Trophoblast cell (in vitro differentiated cells and primary cell): ENCODE results near the gene TTLL8.
A peak's percentile ranks its signal among the peaks of the same experiment; 100 is the strongest.

Source experiments
- DNase-seq, 2 donors: peaks; one replicate each; pipeline ENCODE4 v3.0.0-alpha.2; 2016
- H2AFZ ChIP-seq: 2 replicates; pipeline ENCODE4 v1.6.1; 2013; ENCODE audit warnings: low read length, moderate library complexity, mild to moderate bottlenecking; ENCODE audit not compliant: insufficient read depth, poor library complexity
- H2AK5ac ChIP-seq: 2 replicates; pipeline ENCODE4 v1.6.1; 2013; ENCODE audit warnings: mild to moderate bottlenecking, low read length
- H2BK120ac ChIP-seq: 2 replicates; pipeline ENCODE4 v1.6.1; 2013; ENCODE audit warnings: low read length, mild to moderate bottlenecking, moderate library complexity; ENCODE audit not compliant: insufficient read depth, poor library complexity
- H2BK12ac ChIP-seq: 2 replicates; pipeline ENCODE4 v1.6.1; 2013; ENCODE audit warnings: mild to moderate bottlenecking, low read length, moderate library complexity
- H2BK5ac ChIP-seq: 2 replicates; pipeline ENCODE4 v1.6.1; 2013; ENCODE audit warnings: low read length, low read depth, moderate library complexity, mild to moderate bottlenecking; ENCODE audit not compliant: poor library complexity
- H3K14ac ChIP-seq: 2 replicates; pipeline ENCODE4 v1.6.1; 2013; ENCODE audit warnings: mild to moderate bottlenecking, low read length
- H3K18ac ChIP-seq: 2 replicates; pipeline ENCODE4 v1.6.1; 2013; ENCODE audit warnings: mild to moderate bottlenecking, low read length
- H3K23ac ChIP-seq: 2 replicates; pipeline ENCODE4 v1.6.1; 2013; ENCODE audit warnings: low read length
- H3K27ac ChIP-seq: 2 replicates; pipeline ENCODE4 v1.5.1; 2013; ENCODE audit warnings: low read depth, mild to moderate bottlenecking, inconsistent platforms, low read length, moderate library complexity
- H3K27me3 ChIP-seq: 2 replicates; pipeline ENCODE4 v1.6.1; 2013; ENCODE audit warnings: inconsistent platforms, mild to moderate bottlenecking, low read length, moderate library complexity; ENCODE audit not compliant: insufficient read depth
- H3K36me3 ChIP-seq, 2 experiments: 1 replicate in 1 of 2; 2 replicates in 1 of 2; pipeline ENCODE4 v1.6.1; 2013; ENCODE audit warnings: low read length in 2 of 2, mild to moderate bottlenecking in 2 of 2, moderate library complexity in 1 of 2; ENCODE audit not compliant: insufficient read depth in 2 of 2, control insufficient read depth in 1 of 2
- H3K4ac ChIP-seq: 2 replicates; pipeline ENCODE4 v1.6.1; 2013; ENCODE audit warnings: low read depth, mild to moderate bottlenecking, low read length, moderate library complexity
- H3K4me1 ChIP-seq, 2 experiments: 1 replicate in 1 of 2; 2 replicates in 1 of 2; pipeline ENCODE4 v1.6.1; 2013; ENCODE audit warnings: low read length in 2 of 2, mild to moderate bottlenecking in 2 of 2, moderate library complexity in 1 of 2; ENCODE audit not compliant: insufficient read depth in 2 of 2, control insufficient read depth in 1 of 2
- H3K4me2 ChIP-seq: 2 replicates; pipeline ENCODE4 v1.6.1; 2013; ENCODE audit warnings: inconsistent platforms, mild to moderate bottlenecking, low read length, moderate library complexity
- H3K4me3 ChIP-seq: 2 replicates; pipeline ENCODE4 v1.5.1; 2013; ENCODE audit warnings: mild to moderate bottlenecking, low read depth, low read length, inconsistent platforms
- H3K79me1 ChIP-seq: one replicate; pipeline ENCODE4 v1.6.1; 2013; ENCODE audit warnings: low read length
- H3K79me2 ChIP-seq: 2 replicates; pipeline ENCODE4 v1.6.1; 2013; ENCODE audit warnings: low read length, mild to moderate bottlenecking; ENCODE audit not compliant: control insufficient read depth, insufficient read depth, poor library complexity
- H3K9ac ChIP-seq: 2 replicates; pipeline ENCODE4 v1.6.1; 2013; ENCODE audit warnings: mild to moderate bottlenecking, low read length
- H3K9me3 ChIP-seq: 2 replicates; pipeline ENCODE4 v1.6.1; 2013; ENCODE audit warnings: low read depth, mild to moderate bottlenecking, control low read depth, inconsistent platforms, low read length; ENCODE audit not compliant: insufficient read depth
- H4K12ac ChIP-seq: 2 replicates; pipeline ENCODE4 v1.6.1; 2013; ENCODE audit warnings: low read depth, mild to moderate bottlenecking, low read length, moderate library complexity
- H4K8ac ChIP-seq: 2 replicates; pipeline ENCODE4 v1.6.1; 2013; ENCODE audit warnings: low read depth, mild to moderate bottlenecking, low read length, moderate library complexity
- H4K91ac ChIP-seq: one replicate; pipeline ENCODE4 v1.6.1; 2013; ENCODE audit warnings: low read depth, mild to moderate bottlenecking, low read length, moderate library complexity
- WGBS: extraction: QIAGEN DNeasy Blood & Tissue Kit; methylation state at CpG from one replicate; pipeline ENCODE4 v1.1.7; 2013; ENCODE audit warnings: missing lambda C conversion rate; ENCODE audit not compliant: insufficient read length, insufficient coverage; ENCODE audit errors: extremely low coverage; 5-methylcytosine and 5-hydroxymethylcytosine counted together

TTLL8 gene

DNA sequence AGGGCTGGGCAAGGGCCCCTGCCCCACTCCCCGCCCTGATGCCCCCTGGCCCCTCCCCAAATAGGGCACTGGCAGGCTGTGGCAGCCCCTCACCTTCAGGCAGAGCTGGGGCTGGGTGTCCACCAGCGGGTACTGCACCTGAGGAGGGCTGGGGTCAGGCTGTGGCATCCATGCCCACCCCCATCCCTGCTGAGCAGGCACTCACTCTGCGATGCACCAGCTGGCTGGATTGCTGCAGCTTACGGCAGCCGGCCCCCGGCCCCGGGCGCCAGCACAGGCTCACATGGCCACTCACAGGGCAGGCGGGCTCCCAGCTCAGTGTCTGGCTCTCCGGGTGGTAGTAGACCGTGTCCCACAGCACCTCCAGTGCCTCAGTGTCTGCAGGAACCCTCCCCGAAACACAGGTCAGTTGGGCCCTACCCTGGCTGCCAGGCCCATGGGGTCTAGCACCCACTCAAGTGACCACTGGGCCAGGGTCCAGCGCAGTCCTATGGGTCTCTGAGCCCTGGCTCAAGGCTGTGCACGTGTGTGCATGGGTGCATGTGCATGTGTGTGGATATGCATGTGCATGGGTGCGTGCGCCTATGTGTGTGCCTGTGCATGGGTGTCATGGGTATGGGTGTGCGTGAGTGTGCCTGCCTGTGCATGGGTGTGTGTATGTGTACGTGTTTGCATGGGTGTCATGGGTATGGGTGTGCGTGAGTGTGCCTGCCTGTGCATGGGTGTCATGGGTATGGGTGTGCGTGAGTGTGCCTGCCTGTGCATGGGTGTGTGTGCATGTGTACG is 60.0 kb downstream of the TTLL8 start:
- DNase-seq: no peak
- Histone ChIP-seq H3K9ac (no peak overlapping the region), H3K18ac (no peak overlapping the region), H3K79me1 (no peaks in the 10 kb centered on the region), H3K27ac (no peak overlapping the region), H3K79me2 (no peaks in the 10 kb centered on the region), H3K4me3 (peak overlapping the region; percentile 32), H2AFZ (no peak overlapping the region), H3K36me3 (no peaks in the 10 kb centered on the region), H3K14ac (no peak overlapping the region), H4K91ac (no peak overlapping the region), H2BK120ac (no peak overlapping the region), H3K4me1 (peaks cover 0 to 3% of the 10 kb centered on the region in 2 experiments), H3K9me3 (peaks cover 16% of the 10 kb centered on the region), H3K23ac (no peak overlapping the region), H2AK5ac (no peak overlapping the region), H4K12ac (no peak overlapping the region), H2BK5ac (no peak overlapping the region), H3K4ac (no peak overlapping the region), H4K8ac (no peak overlapping the region), H3K27me3 (peaks cover 5% of the 10 kb centered on the region), H3K4me2 (no peak overlapping the region), H2BK12ac (no peak overlapping the region)
- WGBS: no CpG with 5 or more reads among the region's 21 CpGs

GRCh38 chr22:49997251-49997599 is 60.9 kb downstream of the TTLL8 start:
- Histone ChIP-seq H2AFZ (no peak overlapping the region), H2AK5ac (no peak overlapping the region), H3K4me3 (no peak overlapping the region), H3K4me1 (peaks cover 0 to 3% of the 10 kb centered on the region in 2 experiments), H3K18ac (no peak overlapping the region), H4K8ac (no peak overlapping the region), H3K4ac (no peak overlapping the region), H2BK120ac (no peak overlapping the region), H4K91ac (no peak overlapping the region), H3K14ac (no peak overlapping the region), H4K12ac (no peak overlapping the region), H3K27me3 (peaks cover 5% of the 10 kb centered on the region), H3K36me3 (no peaks in the 10 kb centered on the region), H3K9me3 (peaks cover 21% of the 10 kb centered on the region), H3K4me2 (no peak overlapping the region), H2BK5ac (no peak overlapping the region), H3K79me1 (no peaks in the 10 kb centered on the region), H3K23ac (no peak overlapping the region), H3K27ac (no peak overlapping the region), H3K79me2 (no peaks in the 10 kb centered on the region), H3K9ac (no peak overlapping the region), H2BK12ac (no peak overlapping the region)
- no CpG with 5 or more reads among the region's 12 CpGs for WGBS
- DNase-seq: no peak

GRCh38 chr22:49996518-49997250 is 61.4 kb downstream of the TTLL8 start:
- Histone ChIP-seq H4K8ac (no peak overlapping the region), H3K4ac (no peak overlapping the region), H3K9ac (no peak overlapping the region), H3K36me3 (no peaks in the 10 kb centered on the region), H4K91ac (no peak overlapping the region), H3K18ac (no peak overlapping the region), H3K4me3 (no peak overlapping the region), H2AFZ (no peak overlapping the region), H3K79me1 (no peaks in the 10 kb centered on the region), H2BK120ac (no peak overlapping the region), H3K9me3 (peaks cover 22% of the 10 kb centered on the region), H2AK5ac (no peak overlapping the region), H3K79me2 (no peaks in the 10 kb centered on the region), H3K4me1 (peaks cover 0 to 3% of the 10 kb centered on the region in 2 experiments), H3K27ac (no peak overlapping the region), H3K27me3 (peaks cover 5% of the 10 kb centered on the region), H3K14ac (no peak overlapping the region), H3K4me2 (no peak overlapping the region), H3K23ac (no peak overlapping the region), H2BK12ac (no peak overlapping the region), H4K12ac (no peak overlapping the region), H2BK5ac (no peak overlapping the region)
- WGBS: no CpG with 5 or more reads among the region's 19 CpGs
- DNase-seq: no peak

DNA sequence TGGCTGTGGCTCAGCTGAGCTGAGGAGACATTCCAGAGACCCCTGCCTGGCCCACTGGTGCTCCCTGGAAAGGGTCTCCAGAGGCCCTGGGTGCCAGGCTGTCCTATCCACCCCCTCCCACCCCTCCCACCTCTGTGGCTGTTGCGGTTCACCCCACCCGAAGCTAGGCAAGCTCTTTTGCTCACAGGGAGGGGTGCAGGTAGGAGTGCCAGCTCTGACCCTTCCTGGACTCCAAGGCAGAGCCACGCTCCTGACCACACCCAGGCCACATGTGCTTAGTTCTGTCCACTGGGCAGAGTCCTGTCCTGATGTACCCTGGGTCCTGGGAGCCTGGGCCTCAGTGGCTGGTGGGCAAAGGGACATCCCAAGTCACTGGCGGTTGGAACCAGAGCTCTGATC is 62.0 kb downstream of the TTLL8 start:
- H4K8ac ChIP-seq: no peak overlapping the region
- no peak overlapping the region for H3K4me2 ChIP-seq
- no peaks in the 10 kb centered on the region for H3K79me1 ChIP-seq
- H3K4me1 ChIP-seq: peaks cover 0 to 3% of the 10 kb centered on the region in 2 experiments
- H3K14ac ChIP-seq: no peak overlapping the region
- no peak overlapping the region for H3K9ac ChIP-seq
- H2BK120ac ChIP-seq: no peak overlapping the region
- no peak overlapping the region for H3K27ac ChIP-seq
- H3K79me2 ChIP-seq: no peaks in the 10 kb centered on the region
- no peak overlapping the region for H2BK12ac ChIP-seq
- H2BK5ac ChIP-seq: no peak overlapping the region
- H3K4ac ChIP-seq: no peak overlapping the region
- no peak overlapping the region for H3K23ac ChIP-seq
- WGBS: no CpG with 5 or more reads among the region's 4 CpGs
- no peak overlapping the region for H4K12ac ChIP-seq
- peaks cover 22% of the 10 kb centered on the region for H3K9me3 ChIP-seq
- no peak overlapping the region for H2AK5ac ChIP-seq
- no peak overlapping the region for H3K18ac ChIP-seq
- DNase-seq: no peak
- no peaks in the 10 kb centered on the region for H3K36me3 ChIP-seq
- H3K27me3 ChIP-seq: peaks cover 5% of the 10 kb centered on the region
- no peak overlapping the region for H2AFZ ChIP-seq
- no peak overlapping the region for H3K4me3 ChIP-seq
- no peak overlapping the region for H4K91ac ChIP-seq
